ENCODE measurements around the gene TNS3.
"Not testable (repeated sequence)": the region's sequence is repeated elsewhere in the genome, so short reads cannot be mapped to it uniquely, and the experiment has no call there.

TNS3 gene

GRCh38 chr7:47471358-47471703, 110.6 kb downstream of the TNS3 start:
- no peak for DNase-seq

- peak; percentile 63 for DNase-seq
These were observed 111.1 kb downstream of the TNS3 start for GRCh38 chr7:47470567-47471357.

GRCh38 chr7:47469846-47470245, 112.1 kb downstream of the TNS3 start:
- not testable (repeated sequence) for DNase-seq

GRCh38 chr7:47466832-47467231, 115.1 kb downstream of the TNS3 start:
- DNase-seq, result no peak

GRCh38 chr7:47465191-47465590, 116.7 kb downstream of the TNS3 start:
- DNase-seq, result no peak

- DNase-seq, result no peak
These were observed 117.6 kb downstream of the TNS3 start for GRCh38 chr7:47464266-47464665.

- DNase-seq, result no peak
These were observed 120.2 kb downstream of the TNS3 start for GRCh38 chr7:47461746-47462145.

- DNase-seq, result no peak
These were observed 120.8 kb downstream of the TNS3 start for GRCh38 chr7:47461161-47461560.

- DNase-seq, result no peak
These were observed 121.5 kb downstream of the TNS3 start for GRCh38 chr7:47460251-47460989.

GRCh38 chr7:47458486-47458885, 123.4 kb downstream of the TNS3 start:
- DNase-seq, result no peak

GRCh38 chr7:47458057-47458456, 123.9 kb downstream of the TNS3 start:
- no peak for DNase-seq

GRCh38 chr7:47456210-47456955, 125.5 kb downstream of the TNS3 start:
- no peak for DNase-seq

GRCh38 chr7:47455872-47456185, 126.1 kb downstream of the TNS3 start:
- DNase-seq, result no peak

- no peak for DNase-seq
These were observed 126.7 kb downstream of the TNS3 start for GRCh38 chr7:47454974-47455871.

- no peak for DNase-seq
These were observed 127.6 kb downstream of the TNS3 start for GRCh38 chr7:47454069-47454973.

- DNase-seq, result no peak
These were observed 128.5 kb downstream of the TNS3 start for GRCh38 chr7:47453093-47454061.

- DNase-seq, result no peak
These were observed 129.2 kb downstream of the TNS3 start for GRCh38 chr7:47452715-47453092.

GRCh38 chr7:47452295-47452694, 129.6 kb downstream of the TNS3 start:
- DNase-seq, result no peak

GRCh38 chr7:47451851-47452205, 130.1 kb downstream of the TNS3 start:
- no peak for DNase-seq
